Hepatocyte (in vitro differentiated cells): Measurements from ENCODE around the gene SP2. TPM values are rescaled to one million over a fixed set of nuclear protein-coding genes. Genes with fewer than 3 reads are reported as not detected.

ENCODE experiments used
- DNase-seq: peaks from one replicate; pipeline ENCODE4 v3.0.0-alpha.2; 2016; ENCODE audit warnings: low spot score
- H2AFZ ChIP-seq: fragments of 200-600 bp; sonication (generic); 2 replicates; pipeline ENCODE4 v1.6.0; 2016; ENCODE audit warnings: antibody characterized with exemption, mild to moderate bottlenecking
- H3K27ac ChIP-seq: fragments of 200-600 bp; sonication (generic); 2 replicates; pipeline ENCODE4 v1.5.1; 2016; ENCODE audit warnings: mild to moderate bottlenecking
- H3K27me3 ChIP-seq: fragments of 200-600 bp; sonication (generic); 2 replicates; pipeline ENCODE4 v1.6.1; 2016
- H3K36me3 ChIP-seq: fragments of 200-600 bp; sonication (generic); replicated peaks from 2 replicates; pipeline ENCODE4 v1.5.1; 2016; ENCODE audit warnings: low read depth; ENCODE audit not compliant: insufficient read depth
- H3K4me1 ChIP-seq: fragments of 200-600 bp; sonication (generic); 2 replicates; pipeline ENCODE4 v1.5.1; 2016; ENCODE audit warnings: mild to moderate bottlenecking, moderate library complexity; ENCODE audit not compliant: insufficient read depth
- H3K4me2 ChIP-seq: fragments of 200-600 bp; sonication (generic); 2 replicates; pipeline ENCODE4 v1.6.0; 2016
- H3K4me3 ChIP-seq: fragments of 200-600 bp; sonication (generic); 2 replicates; pipeline ENCODE4 v1.5.1; 2016; ENCODE audit warnings: mild to moderate bottlenecking
- H3K79me2 ChIP-seq: fragments of 200-600 bp; sonication (generic); 2 replicates; pipeline ENCODE4 v1.6.0; 2017; ENCODE audit warnings: mild to moderate bottlenecking
- H3K9me2 ChIP-seq: fragments of 200-600 bp; sonication (generic); replicated peaks from 2 replicates; pipeline ENCODE4 v1.6.0; 2017; ENCODE audit warnings: mild to moderate bottlenecking; ENCODE audit not compliant: insufficient read depth
- H3K9me3 ChIP-seq: fragments of 200-600 bp; sonication (generic); 2 replicates; pipeline ENCODE4 v1.5.1; 2016; ENCODE audit warnings: low read depth, mild to moderate bottlenecking
- H4K20me1 ChIP-seq: fragments of 200-600 bp; sonication (generic); 2 replicates; pipeline ENCODE4 v1.6.0; 2016; ENCODE audit warnings: mild to moderate bottlenecking; ENCODE audit not compliant: insufficient read depth, poor library complexity, severe bottlenecking
- EZH2 ChIP-seq: fragments of 200-600 bp; sonication (generic); IDR thresholded peaks from 2 replicates; pipeline ENCODE4 v1.6.1; 2016; ENCODE audit warnings: antibody characterized with exemption, mild to moderate bottlenecking, borderline replicate concordance
- EZH2phosphoT487 ChIP-seq: fragments of 200-600 bp; sonication (generic); IDR thresholded peaks from one replicate; pipeline ENCODE4 v1.6.1; 2018; ENCODE audit warnings: antibody characterized with exemption, mild to moderate bottlenecking, low read depth, moderate library complexity; ENCODE audit not compliant: unreplicated experiment, severe bottlenecking
- WGBS: methylation state at CpG from one replicate; pipeline ENCODE4 v1.1.6; 2016; ENCODE audit warnings: low lambda C conversion rate; ENCODE audit errors: missing lambda C conversion rate; 5-methylcytosine and 5-hydroxymethylcytosine counted together
- polyA plus RNA-seq: library from polyadenylated mRNA; unstranded; fragments of >200 nt; fragmentation: Nextera tagmentation; extraction: Ambion mirVana; gene quantifications from 2 replicates; pipeline ENCODE4 v1.2.1, GENCODE V29; 2016
- total RNA-seq: library from RNA; depleted of rRNA; stranded (reverse); fragments of >200 nt; gene quantifications from 2 replicates; pipeline ENCODE4 v1.2.3, GENCODE V29; 2014
- TF ChIP-seq, protein P1 (sequence below): fragments of 200-600 bp; sonication (generic); IDR thresholded peaks from 2 replicates; pipeline ENCODE4 v1.5.1; 2016; ENCODE audit warnings: antibody characterized with exemption, mild to moderate bottlenecking; ENCODE audit not compliant: poor library complexity

Gene SP2
- total and polyA plus RNA-seq, 2 experiments from 2014 or later, result 1.5 to 10.6 TPM

DNA sequence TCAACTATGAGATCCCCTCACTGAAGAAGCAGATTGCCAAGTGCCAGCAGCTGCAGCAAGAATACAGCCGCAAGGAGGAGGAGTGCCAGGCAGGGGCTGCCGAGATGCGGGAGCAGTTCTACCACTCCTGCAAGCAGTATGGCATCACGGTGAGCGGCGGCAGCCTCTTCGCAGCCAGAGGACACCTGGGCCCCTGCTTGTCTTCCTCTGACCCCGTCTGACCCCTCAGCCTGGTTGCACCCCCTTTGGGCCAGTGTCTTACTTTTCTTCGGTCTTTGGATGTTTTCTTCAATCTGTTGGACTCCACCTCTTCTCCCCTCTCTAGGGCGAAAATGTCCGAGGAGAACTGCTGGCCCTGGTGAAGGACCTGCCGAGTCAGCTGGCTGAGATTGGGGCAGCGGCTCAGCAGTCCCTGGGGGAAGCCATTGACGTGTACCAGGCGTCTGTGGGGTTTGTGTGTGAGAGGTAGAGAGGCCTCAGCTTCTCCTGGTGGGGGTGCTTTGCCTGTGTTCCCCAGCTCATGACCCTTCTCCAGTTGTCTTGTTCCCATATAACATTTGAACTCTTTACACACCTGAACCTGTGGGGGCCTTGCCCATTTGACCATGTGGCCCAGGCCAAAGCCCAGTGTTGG is 79.3 kb downstream of the SP2 start:
- H3K27ac ChIP-seq, result no peak overlapping the region
- H3K4me2 ChIP-seq, result no peak overlapping the region
- DNase-seq, result no peak
- H3K27me3 ChIP-seq, result no peaks in the 10 kb centered on the region
- peaks cover 17% of the 10 kb centered on the region for H3K79me2 ChIP-seq
- WGBS, result 84% methylated on average over 15 of the region's 15 CpGs
- no peak overlapping the region for H2AFZ ChIP-seq
- no peaks in the 10 kb centered on the region for H3K9me2 ChIP-seq
- no peaks in the 10 kb centered on the region for H3K36me3 ChIP-seq
- H3K9me3 ChIP-seq, result no peaks in the 10 kb centered on the region
- H3K4me3 ChIP-seq, result no peak overlapping the region
- no peaks in the 10 kb centered on the region for H4K20me1 ChIP-seq
- no peak for TF ChIP-seq EZH2
- TF ChIP-seq, protein P1, sequence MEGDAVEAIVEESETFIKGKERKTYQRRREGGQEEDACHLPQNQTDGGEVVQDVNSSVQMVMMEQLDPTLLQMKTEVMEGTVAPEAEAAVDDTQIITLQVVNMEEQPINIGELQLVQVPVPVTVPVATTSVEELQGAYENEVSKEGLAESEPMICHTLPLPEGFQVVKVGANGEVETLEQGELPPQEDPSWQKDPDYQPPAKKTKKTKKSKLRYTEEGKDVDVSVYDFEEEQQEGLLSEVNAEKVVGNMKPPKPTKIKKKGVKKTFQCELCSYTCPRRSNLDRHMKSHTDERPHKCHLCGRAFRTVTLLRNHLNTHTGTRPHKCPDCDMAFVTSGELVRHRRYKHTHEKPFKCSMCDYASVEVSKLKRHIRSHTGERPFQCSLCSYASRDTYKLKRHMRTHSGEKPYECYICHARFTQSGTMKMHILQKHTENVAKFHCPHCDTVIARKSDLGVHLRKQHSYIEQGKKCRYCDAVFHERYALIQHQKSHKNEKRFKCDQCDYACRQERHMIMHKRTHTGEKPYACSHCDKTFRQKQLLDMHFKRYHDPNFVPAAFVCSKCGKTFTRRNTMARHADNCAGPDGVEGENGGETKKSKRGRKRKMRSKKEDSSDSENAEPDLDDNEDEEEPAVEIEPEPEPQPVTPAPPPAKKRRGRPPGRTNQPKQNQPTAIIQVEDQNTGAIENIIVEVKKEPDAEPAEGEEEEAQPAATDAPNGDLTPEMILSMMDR, result no peak
- no peak for TF ChIP-seq EZH2phosphoT487
- H3K4me1 ChIP-seq, result peaks cover 9% of the 10 kb centered on the region

DNA sequence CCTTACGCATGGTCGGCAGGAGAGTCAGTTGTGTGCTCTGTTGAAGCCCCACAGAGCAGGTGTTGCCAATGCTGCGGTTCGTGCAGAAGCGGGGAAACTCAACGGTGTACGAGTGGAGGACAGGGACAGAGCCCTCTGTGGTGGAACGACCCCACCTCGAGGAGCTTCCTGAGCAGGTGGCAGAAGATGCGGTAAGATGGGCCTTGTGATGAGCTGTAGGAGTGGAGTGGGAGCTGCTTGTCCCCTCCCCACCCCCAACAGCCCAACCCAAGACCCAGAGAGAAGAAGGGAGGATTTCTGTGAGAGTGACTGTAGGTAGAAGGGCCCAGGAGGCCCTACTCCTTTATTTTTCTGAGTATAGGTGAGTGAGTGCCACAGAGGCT is 79.8 kb downstream of the SP2 start:
- TF ChIP-seq, protein P1, result no peak
- TF ChIP-seq EZH2 (no peak), EZH2phosphoT487 (no peak)
- peaks cover 7% of the 10 kb centered on the region for H3K4me1 ChIP-seq
- WGBS, result 97% methylated on average over 10 of the region's 10 CpGs
- no peaks in the 10 kb centered on the region for H3K36me3 ChIP-seq
- no peaks in the 10 kb centered on the region for H3K27me3 ChIP-seq
- DNase-seq, result no peak
- H3K4me2 ChIP-seq, result no peak overlapping the region
- H3K9me2 ChIP-seq, result no peaks in the 10 kb centered on the region
- no peak overlapping the region for H2AFZ ChIP-seq
- H4K20me1 ChIP-seq, result no peaks in the 10 kb centered on the region
- no peak overlapping the region for H3K27ac ChIP-seq
- H3K4me3 ChIP-seq, result no peak overlapping the region
- peaks cover 17% of the 10 kb centered on the region for H3K79me2 ChIP-seq
- H3K9me3 ChIP-seq, result no peaks in the 10 kb centered on the region

DNA sequence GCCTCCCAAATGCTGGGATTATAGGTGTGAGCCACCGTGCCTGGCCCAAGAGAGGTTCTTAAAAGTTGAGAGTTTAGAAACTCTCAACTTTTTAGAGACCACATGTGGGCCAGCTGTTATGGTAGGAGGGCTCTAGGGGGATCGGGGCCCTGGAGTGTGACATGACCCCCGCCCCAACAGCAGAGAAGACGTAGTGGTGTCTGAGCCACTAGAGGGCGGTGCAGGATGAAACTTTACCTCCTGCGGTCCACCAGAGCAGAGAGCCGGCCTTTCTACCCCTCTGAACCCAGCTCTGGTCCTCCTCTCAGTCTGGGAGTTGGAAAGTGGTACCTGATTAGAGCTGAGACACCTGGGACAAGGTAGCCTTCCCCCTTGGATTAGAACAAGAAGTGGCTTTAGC is 82.3 kb downstream of the SP2 start:
- no peaks in the 10 kb centered on the region for H3K36me3 ChIP-seq
- WGBS, result 25% methylated on average over 7 of the region's 7 CpGs
- DNase-seq, result peak; percentile 78

More for the DNA sequence above, 82.3 kb downstream of the SP2 start:
- H3K4me2 ChIP-seq, result no peak overlapping the region
- no peaks in the 10 kb centered on the region for H3K9me3 ChIP-seq
- H3K27me3 ChIP-seq, result no peaks in the 10 kb centered on the region
- no peak overlapping the region for H3K27ac ChIP-seq
- TF ChIP-seq, protein P1, result peak; percentile 77
- TF ChIP-seq EZH2, result no peak
- no peaks in the 10 kb centered on the region for H3K79me2 ChIP-seq
- H3K4me3 ChIP-seq, result no peak overlapping the region
- no peaks in the 10 kb centered on the region for H3K4me1 ChIP-seq
- no peaks in the 10 kb centered on the region for H4K20me1 ChIP-seq
- H2AFZ ChIP-seq, result no peak overlapping the region
- H3K9me2 ChIP-seq, result no peaks in the 10 kb centered on the region

Other genes with a start within 250 kb of the SP2 start
- 174 and 194 TPM in 2 replicates for gene KPNB1, start 246.3 kb upstream of the SP2 start, total RNA-seq
- gene KPNB1, start 246.3 kb upstream of the SP2 start, polyA plus RNA-seq, result 56.8 and 59.5 TPM in 2 replicates
- gene TBKBP1, start 202.1 kb upstream of the SP2 start, total RNA-seq, result 15.5 and 17.8 TPM in 2 replicates
- 5.6 and 7.5 TPM in 2 replicates for gene TBKBP1, start 202.1 kb upstream of the SP2 start, polyA plus RNA-seq
- gene TBX21, start 163.0 kb upstream of the SP2 start, total RNA-seq, result not detected in 2 replicates
- not detected in 2 replicates for gene TBX21, start 163.0 kb upstream of the SP2 start, polyA plus RNA-seq
- gene OSBPL7, start 74.4 kb upstream of the SP2 start, total RNA-seq, result 3.9 and 6.2 TPM in 2 replicates
- gene OSBPL7, start 74.4 kb upstream of the SP2 start, polyA plus RNA-seq, result 9.3 and 9.8 TPM in 2 replicates
- 30.7 and 38.2 TPM in 2 replicates for gene MRPL10, start 64.7 kb upstream of the SP2 start, total RNA-seq
- gene MRPL10, start 64.7 kb upstream of the SP2 start, polyA plus RNA-seq, result 33.7 and 34.7 TPM in 2 replicates
- not detected in 2 replicates for gene LRRC46, start 64.6 kb upstream of the SP2 start, total RNA-seq
- gene LRRC46, start 64.6 kb upstream of the SP2 start, polyA plus RNA-seq, result 0.78 and 0.83 TPM in 2 replicates
- gene SCRN2, start 55.0 kb upstream of the SP2 start, total RNA-seq, result 20.4 and 35.3 TPM in 2 replicates
- 59.8 and 79.0 TPM in 2 replicates for gene SCRN2, start 55.0 kb upstream of the SP2 start, polyA plus RNA-seq
- 0.80 and 1.3 TPM in 2 replicates for gene SP6, start 45.1 kb upstream of the SP2 start, total RNA-seq
- 1.3 and 1.7 TPM in 2 replicates for gene SP6, start 45.1 kb upstream of the SP2 start, polyA plus RNA-seq
- gene PNPO, start 45.3 kb downstream of the SP2 start, total RNA-seq, result 17.0 and 18.6 TPM in 2 replicates
- gene PNPO, start 45.3 kb downstream of the SP2 start, polyA plus RNA-seq, result 10.4 and 12.2 TPM in 2 replicates
- 64.9 and 66.4 TPM in 2 replicates for gene PRR15L, start 61.6 kb downstream of the SP2 start, total RNA-seq
- gene PRR15L, start 61.6 kb downstream of the SP2 start, polyA plus RNA-seq, result 48.0 and 56.5 TPM in 2 replicates
- gene CDK5RAP3, start 74.9 kb downstream of the SP2 start, total RNA-seq, result 88.9 and 124 TPM in 2 replicates
- gene CDK5RAP3, start 74.9 kb downstream of the SP2 start, polyA plus RNA-seq, result 179 and 236 TPM in 2 replicates
- gene COPZ2, start 141.6 kb downstream of the SP2 start, total RNA-seq, result 36.0 and 40.7 TPM in 2 replicates
- 139 and 159 TPM in 2 replicates for gene COPZ2, start 141.6 kb downstream of the SP2 start, polyA plus RNA-seq
- 82.0 and 86.4 TPM in 2 replicates for gene NFE2L1, start 152.1 kb downstream of the SP2 start, total RNA-seq
- 35.3 and 42.4 TPM in 2 replicates for gene NFE2L1, start 152.1 kb downstream of the SP2 start, polyA plus RNA-seq
- 49.0 and 57.0 TPM in 2 replicates for gene CBX1, start 205.2 kb downstream of the SP2 start, total RNA-seq
- 20.7 and 23.5 TPM in 2 replicates for gene CBX1, start 205.2 kb downstream of the SP2 start, polyA plus RNA-seq
- gene SNX11, start 211.5 kb downstream of the SP2 start, total RNA-seq, result 11.3 and 12.4 TPM in 2 replicates
- 9.2 and 13.2 TPM in 2 replicates for gene SNX11, start 211.5 kb downstream of the SP2 start, polyA plus RNA-seq